Lower lobe of right lung (tissue), 2 donors: Measurements from ENCODE around the gene ABCC3. TPM values are rescaled to one million over a fixed set of nuclear protein-coding genes. Genes with fewer than 3 reads are reported as not detected.

Experiments used
- ATAC-seq, 2 donors: fragments of 200-7000 bp; cut with Tn5 transposase; one replicate each; pipeline ENCODE4 v1.9.1; 2020 to 2022; ENCODE audit warnings: mild to moderate bottlenecking in 2 of 2, moderate library complexity in 2 of 2
- DNase-seq: peaks from one replicate; pipeline ENCODE4 v3.0.0-alpha.2; 2020
- H3K27ac ChIP-seq: fragments of 200-600 bp; one replicate; pipeline ENCODE4 v1.8.0; 2022
- H3K27me3 ChIP-seq: fragments of 200-600 bp; one replicate; pipeline ENCODE4 v1.8.0; 2022; ENCODE audit warnings: low read depth
- H3K36me3 ChIP-seq: fragments of 200-600 bp; one replicate; pipeline ENCODE4 v1.8.0; 2022; ENCODE audit warnings: mild to moderate bottlenecking
- H3K4me1 ChIP-seq: fragments of 200-600 bp; one replicate; pipeline ENCODE4 v1.8.0; 2022
- H3K4me3 ChIP-seq: fragments of 200-600 bp; one replicate; pipeline ENCODE4 v1.8.0; 2022; ENCODE audit warnings: mild to moderate bottlenecking
- H3K9me3 ChIP-seq: fragments of 200-600 bp; one replicate; pipeline ENCODE4 v1.8.0; 2022
- CTCF ChIP-seq: fragments of 200-600 bp; IDR thresholded peaks from one replicate; pipeline ENCODE4 v1.8.0; 2022; ENCODE audit warnings: antibody characterized with exemption, mild to moderate bottlenecking
- intact Hi-C: fragments of 100-400 bp; cut with DNase I; formaldehyde crosslinking; loops from one replicate; pipeline ENCODE4 v1.11.0; 2022
- long read RNA-seq: library from polyadenylated mRNA; unstranded; transcript quantifications from one replicate; pipeline ENCODE4 v2.0.0, GENCODE V29; 2021
- total RNA-seq: library from RNA; stranded (reverse); fragmentation: NEBNext Ultra II Directional; extraction: Animal tissue kit (Norgen Biotek cat#: 25700); gene quantifications from one replicate; pipeline ENCODE4 v1.2.1, GENCODE V29; 2021
- donor health status: DM: no; HTN: yes; CAD: no; lungs with severe emphysema.

The ABCC3 gene
- total RNA-seq = 41.7 TPM
- long read RNA-seq, full-length matches to known transcripts = 10 of 61 reads
- long read RNA-seq, partial matches to known transcripts = 17 of 61 reads
- long read RNA-seq, other reads (novel, unspliced or antisense) = 34 of 61 reads

GRCh38 chr17:50634224-50634914, at the start of gene ABCC3:
ABCC3 (plus strand) TSS chr17:50634881; CDS start chr17:50634937, 56 bp downstream.
- Histone ChIP-seq H3K4me1 (peaks cover 48% of the 10 kb centered on the region), H3K36me3 (no peaks in the 10 kb centered on the region), H3K9me3 (no peaks in the 10 kb centered on the region), H3K4me3 (peak within 1 kb of the TSS; percentile 59), H3K27me3 (peaks cover 34% of the 10 kb centered on the region), H3K27ac (peak within 1 kb of the TSS; percentile 64)
- no peak for TF ChIP-seq CTCF
- ATAC-seq (peak; percentile 73 to 78), DNase-seq (peak; percentile 77)
- intact Hi-C loops = no loop called here

- Histone ChIP-seq H3K4me3 (no peak overlapping the region), H3K36me3 (no peaks in the 10 kb centered on the region), H3K27ac (no peak overlapping the region), H3K27me3 (no peaks in the 10 kb centered on the region), H3K4me1 (peaks cover 13% of the 10 kb centered on the region), H3K9me3 (no peaks in the 10 kb centered on the region)
- ATAC-seq (no peak), DNase-seq (no peak)
- no peak for TF ChIP-seq CTCF
- intact Hi-C loops = no loop called here
Observed at GRCh38 chr17:50585346-50585745, 49.3 kb upstream of the ABCC3 start.

- Histone ChIP-seq H3K27me3 (no peaks in the 10 kb centered on the region), H3K4me1 (peaks cover 13% of the 10 kb centered on the region), H3K9me3 (no peaks in the 10 kb centered on the region), H3K4me3 (no peak overlapping the region), H3K36me3 (no peaks in the 10 kb centered on the region), H3K27ac (no peak overlapping the region)
- intact Hi-C loops = no loop called here
- TF ChIP-seq CTCF = no peak
- ATAC-seq (no peak), DNase-seq (no peak)
Observed at GRCh38 chr17:50585891-50586290, 48.8 kb upstream of the ABCC3 start.

- ATAC-seq (no peak), DNase-seq (no peak)
- Histone ChIP-seq H3K4me1 (peaks cover 13% of the 10 kb centered on the region), H3K36me3 (no peaks in the 10 kb centered on the region), H3K9me3 (no peaks in the 10 kb centered on the region), H3K27me3 (no peaks in the 10 kb centered on the region), H3K4me3 (no peak overlapping the region), H3K27ac (no peak overlapping the region)
- TF ChIP-seq CTCF = no peak
- intact Hi-C loops = no loop called here
Observed at GRCh38 chr17:50586421-50587247, 48.0 kb upstream of the ABCC3 start.

GRCh38 chr17:50587571-50587970, 47.1 kb upstream of the ABCC3 start:
- no peaks in the 10 kb centered on the region for H3K9me3 ChIP-seq
- ATAC-seq (no peak), DNase-seq (no peak)
- no peak overlapping the region for H3K27ac ChIP-seq
- no peak for TF ChIP-seq CTCF
- no peak overlapping the region for H3K4me3 ChIP-seq
- H3K4me1 ChIP-seq = peaks cover 13% of the 10 kb centered on the region
- intact Hi-C loops = no loop called here
- no peaks in the 10 kb centered on the region for H3K36me3 ChIP-seq
- H3K27me3 ChIP-seq = no peaks in the 10 kb centered on the region
